Aorta (tissue), 4 donors: Measurements from ENCODE around the gene ZP1. TPM values are rescaled to one million over a fixed set of nuclear protein-coding genes. Genes with fewer than 3 reads are reported as not detected.

Source experiments
- polyA plus RNA-seq, 2 donors: library from polyadenylated mRNA; stranded (reverse); fragments of 200-250 nt; gene quantifications; one replicate each; pipeline ENCODE4 v1.2.3, GENCODE V29; 2013
- total RNA-seq, 2 donors: library from RNA; stranded (reverse); fragmentation: NEBNext Ultra II Directional; extraction: Animal tissue kit (Norgen Biotek cat#: 25700); gene quantifications; one replicate each; pipeline ENCODE4 v1.2.1, GENCODE V29; 2021
- donor health status: healthy with polysubstance abuse.
- donor health status: Bipolar disorder and iron deficiency.
- donor health status: DM: no; HTN: no; CAD: no.
- donor health status: DM: yes; HTN: yes; CAD: no.

Gene ZP1
- total and polyA plus RNA-seq, 4 donors = not detected

Other genes with a start within 250 kb of the ZP1 start
- not detected for gene MS4A8, start 167.9 kb upstream of the ZP1 start, total RNA-seq
- 10 to 100 TPM in 1 of 2 donors, not detected in 1; 17.9 TPM for gene MS4A8, start 167.9 kb upstream of the ZP1 start, polyA plus RNA-seq
- gene MS4A18, start 142.8 kb upstream of the ZP1 start, total RNA-seq = not detected
- gene MS4A18, start 142.8 kb upstream of the ZP1 start, polyA plus RNA-seq = not detected
- gene MS4A15, start 110.7 kb upstream of the ZP1 start, total RNA-seq = not detected
- under 1 TPM; 0.05 to 0.38 TPM for gene MS4A15, start 110.7 kb upstream of the ZP1 start, polyA plus RNA-seq
- gene MS4A10, start 82.2 kb upstream of the ZP1 start, total RNA-seq = not detected
- 1 to 10 TPM in 1 of 2 donors, not detected in 1; 5.5 TPM for gene MS4A10, start 82.2 kb upstream of the ZP1 start, polyA plus RNA-seq
- 10 to 100 TPM; 11.8 to 15.2 TPM for gene CCDC86, start 25.4 kb upstream of the ZP1 start, total RNA-seq
- 1 to 10 TPM; 8.1 to 8.2 TPM for gene CCDC86, start 25.4 kb upstream of the ZP1 start, polyA plus RNA-seq
- gene PTGDR2, start 11.6 kb upstream of the ZP1 start, total RNA-seq = under 1 TPM; 0.13 to 0.21 TPM
- under 1 TPM; 0.10 to 0.25 TPM for gene PTGDR2, start 11.6 kb upstream of the ZP1 start, polyA plus RNA-seq
- gene PRPF19, start 39.0 kb downstream of the ZP1 start, total RNA-seq = 10 to 100 TPM; 47.7 to 55.6 TPM
- 10 to 100 TPM; 31.3 to 39.2 TPM for gene PRPF19, start 39.0 kb downstream of the ZP1 start, polyA plus RNA-seq
- gene TMEM109, start 46.6 kb downstream of the ZP1 start, total RNA-seq = 100 to 1,000 TPM; 105 to 127 TPM
- 100 to 1,000 TPM in 1 of 2 donors, 10 to 100 TPM in 1; 82.4 to 148 TPM for gene TMEM109, start 46.6 kb downstream of the ZP1 start, polyA plus RNA-seq
- gene TMEM132A, start 56.9 kb downstream of the ZP1 start, total RNA-seq = 1 to 10 TPM; 4.5 to 8.9 TPM
- gene TMEM132A, start 56.9 kb downstream of the ZP1 start, polyA plus RNA-seq = 1 to 10 TPM; 1.6 to 2.5 TPM
- 10 to 100 TPM; 35.4 to 47.8 TPM for gene SLC15A3, start 84.6 kb downstream of the ZP1 start, total RNA-seq
- gene SLC15A3, start 84.6 kb downstream of the ZP1 start, polyA plus RNA-seq = 10 to 100 TPM; 21.2 to 36.4 TPM
- gene CD6, start 104.1 kb downstream of the ZP1 start, total RNA-seq = 1 to 10 TPM; 1.6 to 2.2 TPM
- 1 to 10 TPM; 1.3 TPM for gene CD6, start 104.1 kb downstream of the ZP1 start, polyA plus RNA-seq
- gene CD5, start 234.9 kb downstream of the ZP1 start, total RNA-seq = 1 to 10 TPM in 1 of 2 donors, under 1 TPM in 1; 0.58 to 1.7 TPM
- gene CD5, start 234.9 kb downstream of the ZP1 start, polyA plus RNA-seq = under 1 TPM in 1 of 2 donors, not detected in 1; 0.67 TPM